OCI-LY7 (cell line): ENCODE measurements around the gene CTDSPL.

Source experiments
- CTCF ChIP-seq: fragments of 200-600 bp; sonication (generic); conservative IDR thresholded peaks from 2 replicates; pipeline ENCODE4 v1.5.1; 2014; ENCODE audit warnings: mild to moderate bottlenecking, antibody characterized with exemption, low read length, moderate library complexity, mixed read lengths
- EZH2phosphoT487 ChIP-seq: fragments of 200-600 bp; sonication (generic); IDR thresholded peaks from 2 replicates; pipeline ENCODE4 v1.6.1; 2018; ENCODE audit warnings: low read depth, borderline replicate concordance, mild to moderate bottlenecking, mixed run types, antibody characterized with exemption, low read length, moderate library complexity, mixed read lengths

GRCh38 chr3:37823189-37823588 is 38.5 kb upstream of the CTDSPL start:
- TF ChIP-seq CTCF: no peak
- no peak for TF ChIP-seq EZH2phosphoT487
